ENCODE data around the gene PTPRD.

The PTPRD gene

GRCh38 chr9:8492679-8493078, 2120.1 kb downstream of the PTPRD start:
- no peak for DNase-seq (ENCODE audit: low read depth, low spot score)
- H3K4me3 ChIP-seq (ENCODE audit: low read length): no peak overlapping the region

- DNase-seq (ENCODE audit: low read depth, low spot score): no peak
- H3K4me3 ChIP-seq (ENCODE audit: low read length): no peak overlapping the region
Observed at GRCh38 chr9:8492024-8492423, 2120.8 kb downstream of the PTPRD start.

- no peak overlapping the region for H3K4me3 ChIP-seq (ENCODE audit: low read length)
- no peak for DNase-seq (ENCODE audit: low read depth, low spot score)
Observed at GRCh38 chr9:8491563-8491962, 2121.2 kb downstream of the PTPRD start.

GRCh38 chr9:8489835-8490234, 2123.0 kb downstream of the PTPRD start:
- DNase-seq (ENCODE audit: low read depth, low spot score): no peak
- no peak overlapping the region for H3K4me3 ChIP-seq (ENCODE audit: low read length)

GRCh38 chr9:8486095-8486494, 2126.7 kb downstream of the PTPRD start:
- no peak overlapping the region for H3K4me3 ChIP-seq (ENCODE audit: low read length)
- DNase-seq (ENCODE audit: low read depth, low spot score): peak; percentile 1

- DNase-seq (ENCODE audit: low read depth, low spot score): no peak
- no peak overlapping the region for H3K4me3 ChIP-seq (ENCODE audit: low read length)
Observed at GRCh38 chr9:8484597-8485191, 2128.1 kb downstream of the PTPRD start.

- H3K4me3 ChIP-seq (ENCODE audit: low read length): no peak overlapping the region
- no peak for DNase-seq (ENCODE audit: low read depth, low spot score)
Observed at GRCh38 chr9:8477450-8477849, 2135.4 kb downstream of the PTPRD start.

GRCh38 chr9:8474937-8475336, 2137.9 kb downstream of the PTPRD start:
- no peak for DNase-seq (ENCODE audit: low read depth, low spot score)

GRCh38 chr9:8473244-8474020, 2139.4 kb downstream of the PTPRD start:
- no peak overlapping the region for H3K4me3 ChIP-seq (ENCODE audit: low read length)
- no peak for DNase-seq (ENCODE audit: low read depth, low spot score)

More at GRCh38 chr9:8474937-8475336, 2137.9 kb downstream of the PTPRD start:
- no peak overlapping the region for H3K4me3 ChIP-seq (ENCODE audit: low read length)

- DNase-seq (ENCODE audit: low read depth, low spot score): no peak
- H3K4me3 ChIP-seq (ENCODE audit: low read length): no peak overlapping the region
Observed at GRCh38 chr9:8468045-8468637, 2144.7 kb downstream of the PTPRD start.

- DNase-seq (ENCODE audit: low read depth, low spot score): no peak
- no peak overlapping the region for H3K4me3 ChIP-seq (ENCODE audit: low read length)
Observed at GRCh38 chr9:8457816-8458215, 2155.0 kb downstream of the PTPRD start.

GRCh38 chr9:8457055-8457454, 2155.7 kb downstream of the PTPRD start:
- no peak for DNase-seq (ENCODE audit: low read depth, low spot score)
- no peak overlapping the region for H3K4me3 ChIP-seq (ENCODE audit: low read length)

GRCh38 chr9:8456344-8456743, 2156.5 kb downstream of the PTPRD start:
- no peak overlapping the region for H3K4me3 ChIP-seq (ENCODE audit: low read length)
- no peak for DNase-seq (ENCODE audit: low read depth, low spot score)

- DNase-seq (ENCODE audit: low read depth, low spot score): no peak
- no peak overlapping the region for H3K4me3 ChIP-seq (ENCODE audit: low read length)
Observed at GRCh38 chr9:8450810-8451545, 2161.8 kb downstream of the PTPRD start.

- no peak overlapping the region for H3K4me3 ChIP-seq (ENCODE audit: low read length)
- DNase-seq (ENCODE audit: low read depth, low spot score): no peak
Observed at GRCh38 chr9:8448226-8448625, 2164.6 kb downstream of the PTPRD start.

GRCh38 chr9:8447601-8448000, 2165.2 kb downstream of the PTPRD start:
- no peak overlapping the region for H3K4me3 ChIP-seq (ENCODE audit: low read length)
- no peak for DNase-seq (ENCODE audit: low read depth, low spot score)

GRCh38 chr9:8437876-8438275, 2174.9 kb downstream of the PTPRD start:
- DNase-seq (ENCODE audit: low read depth, low spot score): no peak
- H3K4me3 ChIP-seq (ENCODE audit: low read length): no peak overlapping the region

- no peak overlapping the region for H3K4me3 ChIP-seq (ENCODE audit: low read length)
- DNase-seq (ENCODE audit: low read depth, low spot score): no peak
Observed at GRCh38 chr9:8437259-8437658, 2175.5 kb downstream of the PTPRD start.

- no peak for DNase-seq (ENCODE audit: low read depth, low spot score)
- no peak overlapping the region for H3K4me3 ChIP-seq (ENCODE audit: low read length)
Observed at GRCh38 chr9:8436786-8437185, 2176.0 kb downstream of the PTPRD start.

- no peak overlapping the region for H3K4me3 ChIP-seq (ENCODE audit: low read length)
- no peak for DNase-seq (ENCODE audit: low read depth, low spot score)
Observed at GRCh38 chr9:8434621-8435020, 2178.2 kb downstream of the PTPRD start.
